T-helper 9 cell (primary cell): ENCODE results near the gene MEGF6.
A peak's percentile ranks its signal among the peaks of the same experiment; 100 is the strongest.

ENCODE experiments used
- DNase-seq: peaks from one replicate; pipeline ENCODE4 v3.0.0-alpha.2; 2020

Gene MEGF6

GRCh38 chr1:3516911-3517675, 94.2 kb downstream of the MEGF6 start:
- no peak for DNase-seq

DNA sequence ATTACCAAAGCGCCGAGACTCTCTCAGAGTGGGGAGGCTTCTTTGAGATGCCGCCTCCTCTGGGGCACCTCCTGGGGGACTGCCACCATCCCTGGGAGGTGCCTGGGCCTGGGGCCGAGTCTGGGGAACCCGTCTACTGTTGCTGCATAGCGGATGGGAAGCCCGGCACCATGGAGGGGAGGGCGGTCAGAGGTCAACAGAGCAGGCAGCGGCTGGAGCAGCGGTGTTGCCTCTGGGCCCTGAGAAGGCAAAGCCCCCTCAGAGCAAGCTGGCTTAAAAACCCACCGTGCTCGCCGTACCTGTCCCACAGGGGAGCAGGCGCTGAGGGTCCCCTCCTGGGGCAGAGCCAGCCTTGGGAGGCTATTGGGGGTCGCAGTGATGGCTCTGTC, 94.8 kb downstream of the MEGF6 start:
- no peak for DNase-seq

DNA sequence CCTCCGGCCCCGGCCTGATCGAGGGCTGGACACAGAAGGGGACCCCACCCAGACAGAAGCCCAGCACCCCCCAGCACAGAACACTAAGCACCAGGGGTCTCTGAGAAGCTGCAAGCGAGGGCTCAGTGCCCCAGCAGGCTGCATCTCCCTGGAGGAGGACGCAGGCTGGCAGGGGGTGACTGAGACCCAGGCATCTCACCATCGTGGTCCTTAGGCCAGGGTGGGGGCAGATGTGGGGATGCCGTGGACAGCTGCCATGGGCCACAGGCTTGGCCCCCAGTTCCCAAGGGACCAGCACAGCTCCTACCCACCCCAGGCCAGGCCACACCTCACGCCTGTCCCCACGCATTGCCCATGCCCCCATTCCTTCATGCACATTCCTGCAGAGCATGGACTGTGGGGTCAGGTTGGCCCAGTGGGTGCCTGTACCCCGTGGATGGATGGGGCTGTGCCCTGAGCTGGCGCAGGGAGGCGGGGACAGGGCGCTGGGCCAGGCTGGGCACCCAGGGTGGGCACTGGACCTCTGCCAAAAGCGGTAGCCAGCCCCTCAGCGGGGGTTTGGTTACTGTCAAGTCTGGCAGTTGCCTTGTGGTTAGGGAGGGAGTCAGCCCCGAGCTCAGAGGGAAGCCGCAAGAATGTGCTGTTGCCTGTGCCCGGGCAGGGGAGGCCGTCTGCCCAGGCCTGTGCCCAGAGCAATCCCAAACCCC, 95.4 kb downstream of the MEGF6 start:
- no peak for DNase-seq

GRCh38 chr1:3515272-3515671, 96.0 kb downstream of the MEGF6 start:
- no peak for DNase-seq

DNA sequence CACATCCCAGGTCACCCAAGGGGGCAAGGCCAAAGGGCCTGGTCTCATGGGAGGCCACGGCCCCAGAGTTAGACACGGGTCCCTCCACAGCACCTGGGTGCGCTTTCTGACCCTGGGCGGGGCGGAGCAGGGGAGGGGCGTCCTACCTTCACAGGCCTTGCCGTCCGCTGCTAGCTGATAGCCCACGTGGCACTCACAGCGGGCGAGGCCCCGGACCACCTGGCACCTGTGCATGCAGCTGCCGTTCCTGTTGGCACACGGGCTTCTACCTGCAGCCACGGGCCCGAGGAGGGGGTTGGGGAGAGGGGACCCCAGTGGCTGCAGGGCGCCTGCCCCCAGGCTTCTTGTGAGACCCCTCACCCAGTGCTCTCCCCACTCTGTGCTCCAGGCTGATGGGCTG, 96.9 kb downstream of the MEGF6 start:
- no peak for DNase-seq

DNA sequence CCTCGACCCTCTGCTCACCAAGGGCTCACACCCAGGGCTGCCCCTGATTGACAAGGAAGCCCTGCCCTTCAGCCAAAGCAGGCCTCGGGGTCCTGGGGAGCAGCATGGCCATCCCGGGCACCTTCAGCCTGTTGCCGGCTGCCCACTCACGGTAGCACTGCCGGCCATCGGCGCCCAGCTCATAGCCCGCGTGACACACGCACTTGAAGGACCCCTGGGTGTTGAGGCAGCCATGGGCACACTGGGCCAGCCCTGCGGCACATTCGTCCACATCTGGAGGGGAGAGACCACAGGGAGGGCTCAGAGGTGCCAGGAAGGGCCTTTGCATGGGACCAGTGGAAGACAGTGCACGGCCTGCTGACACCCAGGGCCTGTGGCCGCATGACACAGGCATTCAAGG, 99.5 kb downstream of the MEGF6 start:
- DNase-seq: no peak

DNA sequence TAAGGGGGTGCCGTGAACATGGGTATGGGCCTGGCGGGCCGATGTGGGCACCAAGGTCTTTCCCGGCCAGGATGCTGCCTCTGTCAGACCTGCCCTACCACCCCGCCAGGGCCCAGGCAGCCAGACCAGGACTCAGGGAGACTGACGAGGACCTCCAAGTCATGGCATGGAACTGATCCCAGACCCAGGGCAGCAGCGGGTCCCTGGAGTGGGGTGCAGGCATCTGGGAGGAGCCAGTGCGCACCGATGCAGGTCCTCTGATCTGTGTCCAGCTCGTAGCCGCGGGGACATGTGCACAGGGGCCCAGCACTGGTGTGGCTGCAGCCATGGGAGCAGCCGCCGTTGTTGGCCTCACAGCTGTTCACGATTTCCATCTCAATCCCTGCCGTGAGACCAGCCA, 100.0 kb downstream of the MEGF6 start:
- DNase-seq: no peak

- DNase-seq: no peak
Observed at GRCh38 chr1:3510956-3511250, 100.4 kb downstream of the MEGF6 start.

- no peak for DNase-seq
Observed at GRCh38 chr1:3510136-3510955, 101.0 kb downstream of the MEGF6 start.

DNA sequence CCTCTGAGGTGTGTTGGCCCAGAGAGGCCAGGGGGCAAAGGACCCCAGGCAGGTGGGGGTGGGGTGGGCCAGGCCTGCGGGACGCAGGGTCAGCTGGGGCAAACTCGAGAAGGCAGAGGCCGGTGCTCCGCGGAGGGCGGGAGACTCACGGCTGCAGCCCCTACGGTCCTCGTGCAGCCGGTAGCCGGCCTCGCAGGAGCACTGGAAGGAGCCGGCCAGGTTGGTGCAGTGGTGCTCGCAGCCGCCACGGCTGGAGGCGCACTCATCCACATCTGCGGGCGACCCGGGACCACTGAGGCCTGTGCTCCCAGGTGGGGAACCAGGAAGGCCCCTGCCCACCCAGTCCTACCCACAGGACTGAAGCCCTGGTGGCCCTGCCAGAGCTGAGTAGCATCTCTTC, 101.6 kb downstream of the MEGF6 start:
- DNase-seq: no peak

DNA sequence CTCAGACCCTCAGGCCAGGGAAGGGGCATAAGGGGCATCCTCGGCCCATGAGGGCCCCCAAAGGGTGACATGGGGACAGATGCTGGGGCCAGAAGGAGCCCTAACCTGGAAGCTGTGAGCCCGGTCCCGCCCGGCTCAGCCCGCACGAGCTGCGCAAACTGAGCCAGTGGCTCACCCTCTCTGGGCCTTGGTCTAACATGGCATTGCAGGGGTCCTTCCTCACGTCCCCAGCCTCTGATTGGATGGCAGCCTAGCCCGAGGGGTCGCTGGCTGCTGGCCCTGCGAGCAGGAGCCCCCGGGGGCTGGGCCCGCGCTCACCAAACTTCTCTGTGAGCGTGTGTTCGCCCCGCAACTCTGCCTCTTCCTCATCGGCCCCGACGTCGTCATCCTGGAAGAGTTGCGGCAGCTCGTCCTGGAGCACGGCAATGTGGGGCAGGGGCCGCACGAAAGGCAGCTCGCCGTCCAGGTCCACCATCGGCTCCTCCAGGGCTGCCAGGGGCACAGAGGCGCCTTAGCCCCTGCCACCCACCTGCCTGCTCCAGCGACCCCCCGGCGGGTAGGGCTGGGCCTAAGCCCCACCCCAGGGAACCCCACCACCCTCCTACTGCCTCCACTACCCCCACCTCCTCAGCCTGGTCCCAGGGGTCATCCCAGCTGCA, 102.4 kb downstream of the MEGF6 start:
- DNase-seq: no peak

DNA sequence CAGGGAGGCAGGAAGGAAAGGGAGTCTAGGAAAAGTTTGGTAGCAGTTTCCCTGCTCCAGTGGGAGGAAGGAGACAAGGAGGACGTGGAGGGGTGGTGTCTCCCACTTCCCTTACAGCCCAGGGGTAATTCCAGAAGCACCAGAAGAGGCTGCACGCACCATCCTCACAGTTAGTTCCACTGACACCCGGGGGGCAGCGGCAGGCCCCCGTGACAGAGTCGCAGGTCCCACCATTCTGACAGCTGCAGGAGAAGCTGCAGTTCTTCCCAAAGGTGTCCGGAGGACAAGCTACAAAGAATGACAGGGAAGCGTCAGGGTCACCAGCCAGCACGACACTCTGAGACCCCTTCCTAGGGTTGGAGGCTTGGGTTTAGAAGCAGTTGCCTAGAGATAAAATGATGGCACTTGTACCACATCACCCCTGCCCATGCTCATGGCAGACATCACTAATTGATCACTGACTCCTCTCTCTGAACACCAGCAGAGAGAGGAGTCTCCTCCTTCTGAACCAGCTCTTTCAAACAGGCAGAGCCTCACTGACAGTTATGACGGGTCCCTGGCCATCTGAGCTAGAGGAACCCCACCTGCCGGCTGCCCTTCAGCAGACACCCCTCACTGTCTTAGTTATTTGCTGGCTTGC, 103.6 kb downstream of the MEGF6 start:
- no peak for DNase-seq

DNA sequence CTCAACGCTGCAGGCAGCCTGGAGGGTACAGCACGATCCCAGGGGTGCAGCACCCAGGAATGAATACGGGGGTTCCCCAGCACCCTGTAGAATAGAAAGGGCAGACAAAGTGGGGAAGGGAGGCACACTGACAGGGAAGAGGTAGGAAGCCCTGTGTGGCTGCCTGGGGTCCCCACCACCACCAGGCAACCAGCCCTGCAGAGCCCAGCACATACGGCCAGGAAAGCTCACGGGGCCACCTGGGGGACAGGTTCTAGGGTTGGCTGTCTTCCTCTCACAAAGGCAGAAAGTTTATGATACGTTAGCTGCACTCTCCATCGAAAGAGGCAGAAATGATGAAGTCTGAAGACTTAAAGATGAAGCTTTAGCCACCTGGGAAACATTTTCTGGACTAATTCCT, 104.4 kb downstream of the MEGF6 start:
- no peak for DNase-seq

GRCh38 chr1:3506041-3506440, 105.3 kb downstream of the MEGF6 start:
- no peak for DNase-seq

GRCh38 chr1:3505161-3505560, 106.1 kb downstream of the MEGF6 start:
- DNase-seq: no peak

DNA sequence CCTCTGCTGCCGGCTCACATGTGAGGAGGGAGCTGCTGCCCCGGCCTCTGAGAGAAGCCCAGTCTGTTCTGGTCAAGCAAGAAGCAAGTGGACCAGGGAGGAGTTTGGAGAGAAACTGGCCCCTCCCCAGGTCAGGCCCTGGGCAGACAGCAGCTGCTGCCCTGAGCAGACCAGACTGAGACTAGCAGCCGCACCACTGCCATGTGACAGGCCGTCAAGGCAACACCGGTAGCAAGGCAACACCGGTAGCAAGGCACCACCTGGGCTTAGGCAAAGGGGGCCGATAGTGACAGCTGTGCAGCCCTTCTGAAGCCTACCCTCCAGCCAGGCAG, 106.5 kb downstream of the MEGF6 start:
- DNase-seq: no peak

GRCh38 chr1:3504151-3504821, 107.0 kb downstream of the MEGF6 start:
- no peak for DNase-seq

- DNase-seq: no peak
Observed at GRCh38 chr1:3503525-3503886, 107.8 kb downstream of the MEGF6 start.

DNA sequence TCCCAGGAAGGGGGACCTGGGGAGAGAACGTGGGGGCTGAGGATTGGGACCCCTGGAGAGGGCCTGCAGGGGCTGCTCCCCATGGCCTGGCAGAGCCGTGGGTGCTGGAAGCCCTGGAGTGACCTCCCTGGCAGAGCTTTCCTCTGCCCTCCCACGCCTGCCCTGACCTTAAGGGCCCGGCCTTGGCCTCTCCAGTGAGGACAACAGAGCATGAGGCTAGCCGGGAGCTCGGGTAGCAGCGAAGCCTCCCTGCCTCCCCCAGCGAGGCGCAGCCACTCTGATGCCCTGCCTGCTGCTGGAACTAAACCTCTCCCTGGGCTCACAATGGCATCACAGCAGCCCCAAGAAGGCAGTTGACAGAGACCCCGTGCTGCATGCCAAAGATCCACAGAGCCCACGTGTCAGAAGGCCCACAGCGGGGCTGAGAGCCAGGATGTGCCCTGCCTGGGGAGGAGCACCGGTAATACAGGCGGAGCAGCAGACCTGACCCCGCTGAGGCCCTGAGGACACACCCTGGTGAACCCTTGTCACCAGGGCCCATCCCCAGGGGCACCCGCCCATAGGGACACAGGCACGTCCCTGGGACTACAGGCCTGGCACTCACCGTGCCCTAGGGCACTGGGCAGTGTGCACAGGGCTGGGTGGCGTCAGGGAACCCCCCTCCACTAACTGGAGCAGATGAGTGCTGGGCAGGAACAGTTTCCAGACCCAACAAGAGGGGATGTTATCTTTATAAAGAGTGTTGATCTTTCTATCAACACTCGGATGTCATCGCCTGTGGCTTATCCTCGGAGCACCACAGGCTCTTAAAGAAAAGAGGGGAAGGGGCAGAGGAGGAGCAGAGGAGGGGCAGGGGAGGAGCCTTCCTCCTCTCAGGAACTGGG, 108.4 kb downstream of the MEGF6 start:
- no peak for DNase-seq

GRCh38 chr1:3501856-3502640, 109.3 kb downstream of the MEGF6 start:
- DNase-seq: peak; percentile 16

DNA sequence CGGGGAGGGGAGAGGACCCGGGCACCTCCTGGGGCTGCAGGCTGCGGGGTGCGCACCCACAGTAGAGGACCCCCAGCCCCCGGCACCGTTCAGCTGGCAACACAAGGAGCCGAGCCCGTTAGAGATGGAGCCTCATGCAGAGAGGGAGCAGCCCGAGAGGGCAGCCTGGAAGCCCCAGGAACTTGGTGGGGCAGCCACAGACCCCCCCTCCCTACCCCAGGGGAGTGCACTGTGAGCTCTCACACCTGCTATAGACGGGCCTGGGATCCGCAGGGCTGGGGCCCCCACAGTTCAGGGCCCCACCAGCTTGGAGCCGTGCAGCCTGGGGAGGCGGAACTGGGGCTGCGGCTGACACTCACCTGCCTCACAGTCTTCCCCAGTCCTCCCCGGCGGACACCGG, 109.9 kb downstream of the MEGF6 start:
- no peak for DNase-seq
